ENCODE data around the gene PODN. TPM values are rescaled to one million over a fixed set of nuclear protein-coding genes. Genes with fewer than 3 reads are reported as not detected.

The PODN gene
- total RNA-seq, 1 experiment from 2014 or later, result 0.17 TPM

- Histone ChIP-seq H3K79me2 (ENCODE audit: insufficient read depth, low read length) (no peaks in the 10 kb centered on the region), H3K4ac (ENCODE audit: low read depth, low read length) (no peak overlapping the region), H4K8ac (replicated peaks; ENCODE audit: insufficient read length, low read depth, low read length) (no peak overlapping the region), H2AK5ac (ENCODE audit: insufficient read length, low read length) (no peak overlapping the region), H3K4me1 (ENCODE audit: insufficient read depth, low read length) (no peaks in the 10 kb centered on the region; the same call in 1 of the 2 replicates), H3K56ac (ENCODE audit: insufficient read length, low read depth, low read length) (no peak overlapping the region), H3T11ph (ENCODE audit: low read length) (no peak overlapping the region), H2BK5ac (ENCODE audit: insufficient read length, low read length) (no peak overlapping the region), H4K20me1 (ENCODE audit: control insufficient read depth, insufficient read depth, insufficient read length) (no peaks in the 10 kb centered on the region), H2BK20ac (ENCODE audit: low read depth, low read length, poor library complexity, severe bottlenecking) (no peak overlapping the region), H3K23ac (ENCODE audit: insufficient read length, low read depth, low read length) (no peak overlapping the region), H3K14ac (ENCODE audit: insufficient read depth, low read length) (no peak overlapping the region), H4K91ac (ENCODE audit: insufficient read length, low read depth, low read length) (no peak overlapping the region), H2AFZ (ENCODE audit: low read length) (no peak overlapping the region), H3K79me1 (ENCODE audit: insufficient read depth, low read depth, low read length, poor library complexity, severe bottlenecking) (no peaks in the 10 kb centered on the region), H4K5ac (ENCODE audit: insufficient read length, low read depth, low read length) (no peak overlapping the region), H2BK120ac (ENCODE audit: low read depth, low read length, poor library complexity, severe bottlenecking) (no peak overlapping the region), H3K9me3 (ENCODE audit: control insufficient read depth, low read depth, low read length) (no peaks in the 10 kb centered on the region), H3K4me2 (ENCODE audit: insufficient read depth, insufficient read length, low read length) (peak overlapping the region; percentile 69), H3K18ac (ENCODE audit: insufficient read length, low read depth, low read length) (no peak overlapping the region), H3K27me3 (ENCODE audit: insufficient read depth, low read length) (peaks cover 36% of the 10 kb centered on the region; the same call in 1 of the 2 replicates), H3K23me2 (ENCODE audit: insufficient read length, low read depth, low read length, poor library complexity, severe bottlenecking) (peaks cover 9% of the 10 kb centered on the region), H3K27ac (ENCODE audit: insufficient read length, low read depth, low read length) (no peak overlapping the region), H2BK15ac (ENCODE audit: low read depth, low read length) (no peak overlapping the region), H2BK12ac (ENCODE audit: insufficient read length, low read depth, low read length) (no peak overlapping the region), H3K9ac (ENCODE audit: extremely low read depth, insufficient read length, low read length) (no peak overlapping the region)
- DNase-seq, result peak; percentile 60
- H3K9me3 Mint-ChIP-seq, result no peaks in the 10 kb centered on the region
- TF ChIP-seq CTCF (conservative IDR thresholded peaks at IDR 0.05), result peak; percentile 21; the same call in 1 of the 3 replicates
- H3K4me3 Mint-ChIP-seq, result peak overlapping the region; percentile 68 to 80
- peaks cover 79% of the 10 kb centered on the region for H3K27me3 Mint-ChIP-seq (ENCODE audit: low read depth)
- no CpG with 5 or more reads among the region's 61 CpGs for WGBS (ENCODE audit: extremely low coverage, insufficient read length, low lambda C conversion rate)
- H3K4me1 Mint-ChIP-seq, result peaks cover 6 to 11% of the 10 kb centered on the region in 2 experiments
- H3K27ac Mint-ChIP-seq, result no peak overlapping the region
- H3K36me3 Mint-ChIP-seq (ENCODE audit: insufficient read depth in 1 of 3, low read depth in 3 of 3), result no peaks in the 10 kb centered on the region
Observed at GRCh38 chr1:53062708-53063591, 937 bp downstream of the PODN start.

All from H9 (cell line).